ENCODE measurements around the gene PTPRA. TPM values are rescaled to one million over a fixed set of nuclear protein-coding genes. Genes with fewer than 3 reads are reported as not detected.

Gene PTPRA
- total and polyA plus RNA-seq, 10 of the 15 experiments (the other 5 are each of a cell fraction or from before 2014, with no cell fraction given) = 3.9 to 62.1 (median 34.6) TPM

GRCh38 chr20:2846698-2847097 lies 26.6 kb upstream of the PTPRA start (continued):
- TF ChIP-seq SUZ12 (IDR thresholded peaks at IDR 0.05; ENCODE audit: unreplicated experiment) = no peak
- TF ChIP-seq ZNF24 (IDR thresholded peaks at IDR 0.05) = no peak

GRCh38 chr20:2847802-2848201 lies 25.5 kb upstream of the PTPRA start:
- no peak overlapping the region for H3K9ac ChIP-seq (ENCODE audit: control insufficient read depth, insufficient read depth, low read length)
- no peak overlapping the region for H3K4me3 ChIP-seq
- H3K27ac ChIP-seq (ENCODE audit: control insufficient read depth, insufficient read depth) = no peak overlapping the region
- 80% methylated on average over 4 of the region's 4 CpGs for WGBS (ENCODE audit: insufficient coverage, insufficient replicate concordance, low lambda C conversion rate, missing lambda C conversion rate)
- ChIA-PET CTCF (no interaction called here), SMC1A (ENCODE audit: uncharacterized antibody, unreplicated experiment) (no interaction called here), RAD21 (ENCODE audit: unreplicated experiment) (no interaction called here), POLR2A (no interaction called here)
- H3K36me3 ChIP-seq (ENCODE audit: control insufficient read depth in 2 of 2, insufficient read depth in 2 of 2, low read length in 1 of 2) = no peaks in the 10 kb centered on the region
- no peaks in the 10 kb centered on the region for H3K27me3 ChIP-seq (replicated peaks in 1 of 2; ENCODE audit: control insufficient read depth in 2 of 2, insufficient read depth in 2 of 2, low read length in 1 of 2)
- FAIRE-seq (no peak), DNase-seq (ENCODE audit: low read depth, low spot score) (no peak), ATAC-seq (no peak)
- intact Hi-C loops (cut with micrococcal nuclease; ENCODE audit: unreplicated experiment) = no loop called here
- no peaks in the 10 kb centered on the region for H4K20me1 ChIP-seq (ENCODE audit: control insufficient read depth, insufficient read depth)
- H3K9me3 ChIP-seq (replicated peaks; ENCODE audit: control insufficient read depth, insufficient read depth, low read length) = no peaks in the 10 kb centered on the region
- no TSS peak for BruUV-seq (replicated peaks)
- in situ Hi-C loops (cut with MboI) = no loop called here
- H3K4me1 ChIP-seq (ENCODE audit: control insufficient read depth, insufficient read depth, low read length) = peaks cover 5% of the 10 kb centered on the region; the same call in 1 of the 2 replicates
- no peaks in the 10 kb centered on the region for H3K79me2 ChIP-seq (ENCODE audit: control insufficient read depth, insufficient read depth, low read length)
- no peak overlapping the region for H3K4me2 ChIP-seq (ENCODE audit: control insufficient read depth, insufficient read depth)
- no peak overlapping the region for H2AFZ ChIP-seq (ENCODE audit: control insufficient read depth, low read depth, low read length)
- no peak for TF ChIP-seq GABPA (IDR thresholded peaks at IDR 0.05; ENCODE audit: low read depth)
- no peak for TF ChIP-seq HSF1 (IDR thresholded peaks at IDR 0.05; ENCODE audit: low read depth, low read length)
- no peak for TF ChIP-seq RCOR1 (conservative IDR thresholded peaks at IDR 0.05; ENCODE audit: low read depth, low read length)
- TF ChIP-seq PRDM15 (CRISPR knock-in tag; IDR thresholded peaks at IDR 0.05) = no peak
- no peak for TF ChIP-seq PAX8 (IDR thresholded peaks at IDR 0.05)
- no peak for TF ChIP-seq ZBTB40 (IDR thresholded peaks at IDR 0.05; ENCODE audit: borderline replicate concordance)
- no peak for TF ChIP-seq EP300 (IDR thresholded peaks at IDR 0.05; ENCODE audit: borderline replicate concordance in 1 of 2, control insufficient read depth in 1 of 2, low read depth in 2 of 2, low read length in 2 of 2)
- TF ChIP-seq PML (IDR thresholded peaks at IDR 0.05; ENCODE audit: low read length) = no peak
- TF ChIP-seq NR2F1 (conservative IDR thresholded peaks at IDR 0.05) = no peak
- no peak for TF ChIP-seq GATAD2B (conservative IDR thresholded peaks at IDR 0.05; ENCODE audit: low read depth)
- no peak for TF ChIP-seq NFXL1 (IDR thresholded peaks at IDR 0.05; ENCODE audit: borderline replicate concordance)
- TF ChIP-seq BRCA1 (IDR thresholded peaks at IDR 0.05; ENCODE audit: low read depth, low read length) = no peak
- no peak for TF ChIP-seq MTA2 (IDR thresholded peaks at IDR 0.05; ENCODE audit: low read depth)
